GM23338 (cell line): ENCODE data around the gene HAGH. TPM values are rescaled to one million over a fixed set of nuclear protein-coding genes. Genes with fewer than 3 reads are reported as not detected.

Experiments
- ATAC-seq: fragments of 200-7000 bp; cut with Tn5 transposase; 3 replicates; pipeline ENCODE4 v1.9.1; 2020
- DNase-seq: peaks from one replicate; pipeline ENCODE4 v3.0.0-alpha.2; 2015; ENCODE audit warnings: low spot score
- H2AFZ ChIP-seq: fragments of 200-600 bp; sonication (generic); 2 replicates; pipeline ENCODE4 v1.8.0; 2016; ENCODE audit warnings: antibody characterized with exemption, mild to moderate bottlenecking, moderate library complexity
- H3F3A ChIP-seq: fragments of 200-600 bp; sonication (generic); replicated peaks from 2 replicates; pipeline ENCODE4 v1.8.0; 2017; ENCODE audit warnings: antibody characterized with exemption, mixed run types, low read depth
- H3K27ac ChIP-seq: fragments of 200-600 bp; sonication (generic); 2 replicates; pipeline ENCODE4 v1.6.1; 2016; ENCODE audit warnings: low read depth
- H3K27me3 ChIP-seq: fragments of 200-600 bp; sonication (generic); 2 replicates; pipeline ENCODE4 v1.8.0; 2016; ENCODE audit warnings: mild to moderate bottlenecking, mixed run types, moderate library complexity; ENCODE audit not compliant: insufficient read depth
- H3K36me3 ChIP-seq: fragments of 200-600 bp; sonication (generic); 2 replicates; pipeline ENCODE4 v1.8.0; 2016; ENCODE audit warnings: mild to moderate bottlenecking; ENCODE audit not compliant: insufficient read depth
- H3K4me1 ChIP-seq: fragments of 200-600 bp; sonication (generic); 2 replicates; pipeline ENCODE4 v1.8.0; 2016; ENCODE audit warnings: mild to moderate bottlenecking, moderate library complexity; ENCODE audit not compliant: insufficient read depth
- H3K4me2 ChIP-seq: fragments of 200-600 bp; sonication (generic); 2 replicates; pipeline ENCODE4 v1.7.1; 2017; ENCODE audit warnings: mixed run types
- H3K4me3 ChIP-seq: fragments of 200-600 bp; sonication (generic); 2 replicates; pipeline ENCODE4 v1.6.1; 2016; ENCODE audit warnings: mixed run types
- H3K79me2 ChIP-seq: fragments of 200-600 bp; sonication (generic); replicated peaks from 2 replicates; pipeline ENCODE4 v1.8.0; 2017; ENCODE audit warnings: mild to moderate bottlenecking; ENCODE audit not compliant: insufficient read depth
- H3K9me2 ChIP-seq: fragments of 200-600 bp; sonication (generic); 2 replicates; pipeline ENCODE4 v1.8.0; 2017; ENCODE audit not compliant: insufficient read depth
- H4K20me1 ChIP-seq: fragments of 200-600 bp; sonication (generic); replicated peaks from 2 replicates; pipeline ENCODE4 v1.8.0; 2017; ENCODE audit warnings: mild to moderate bottlenecking; ENCODE audit not compliant: insufficient read depth
- H3K27ac Mint-ChIP-seq: 2 replicates; pipeline ENCODE4 v1.8.0; 2020; ENCODE audit warnings: inconsistent platforms, mild to moderate bottlenecking, moderate library complexity, mixed read lengths
- H3K27me3 Mint-ChIP-seq: 3 replicates; pipeline ENCODE4 v1.8.0; 2022; ENCODE audit warnings: low read depth, mild to moderate bottlenecking, moderate library complexity, mixed read lengths, inconsistent platforms; ENCODE audit not compliant: insufficient read depth, poor library complexity
- H3K36me3 Mint-ChIP-seq: 3 replicates; pipeline ENCODE4 v1.8.0; 2021; ENCODE audit warnings: low read depth, mild to moderate bottlenecking, inconsistent platforms, moderate library complexity, mixed read lengths
- H3K4me1 Mint-ChIP-seq: 3 replicates; pipeline ENCODE4 v1.8.0; 2020; ENCODE audit warnings: mild to moderate bottlenecking, inconsistent platforms, mixed read lengths
- H3K4me3 Mint-ChIP-seq: 3 replicates; pipeline ENCODE4 v1.8.0; 2021; ENCODE audit warnings: moderate library complexity, mild to moderate bottlenecking, inconsistent platforms, mixed read lengths
- H3K9me3 Mint-ChIP-seq: 3 replicates; pipeline ENCODE4 v1.8.0; 2020; ENCODE audit warnings: moderate library complexity, mild to moderate bottlenecking, inconsistent platforms, mixed read lengths
- CTCF ChIP-seq, 2 experiments: fragments of 200-600 bp in 1 of 2; sonication (generic) in 1 of 2; conservative IDR thresholded peaks; 2 replicates each; pipeline versions ENCODE4 v1.5.1 to v1.6.1; 2016 to 2017; ENCODE audit warnings: antibody characterized with exemption in 2 of 2, low read depth in 2 of 2, mild to moderate bottlenecking in 2 of 2, moderate library complexity in 1 of 2
- ETS1 ChIP-seq: IDR thresholded peaks from 2 replicates; pipeline ENCODE4 v1.6.1; 2016; ENCODE audit warnings: antibody characterized with exemption
- EZH2phosphoT487 ChIP-seq: fragments of 200-600 bp; sonication (generic); IDR thresholded peaks from one replicate; pipeline ENCODE4 v1.8.1; 2018; ENCODE audit warnings: antibody characterized with exemption; ENCODE audit not compliant: unreplicated experiment
- NANOG ChIP-seq: IDR thresholded peaks from 2 replicates; pipeline ENCODE4 v1.6.1; 2016; ENCODE audit warnings: antibody characterized with exemption, borderline replicate concordance
- POLR2AphosphoS5 ChIP-seq: IDR thresholded peaks from 2 replicates; pipeline ENCODE4 v1.6.1; 2016; ENCODE audit warnings: antibody characterized with exemption, low read depth
- REST ChIP-seq: IDR thresholded peaks from one replicate; pipeline ENCODE4 v1.6.1; 2018; ENCODE audit warnings: antibody characterized with exemption; ENCODE audit not compliant: unreplicated experiment
- ZNF114 ChIP-seq: fragments of 250-450 bp; sonication (Bioruptor Pico); IDR thresholded peaks from 2 replicates; pipeline ENCODE4 v1.5.0; 2020; ENCODE audit warnings: mild to moderate bottlenecking, moderate library complexity
- polyA plus RNA-seq: library from polyadenylated mRNA; unstranded; fragments of >200 nt; fragmentation: Nextera tagmentation; extraction: Ambion mirVana; gene quantifications from 2 replicates; pipeline ENCODE4 v1.2.1, GENCODE V29; 2016
- total RNA-seq: library from RNA; depleted of rRNA; stranded (reverse); fragments of >200 nt; shearing (Covaris generic); gene quantifications from 2 replicates; pipeline ENCODE4 v1.2.3, GENCODE V29; 2014

Gene HAGH
- total and polyA plus RNA-seq, 2 experiments from 2014 or later, result 24.7 to 28.9 TPM

GRCh38 chr16:1810536-1810935, 16.1 kb downstream of the HAGH start (continued):
- TF ChIP-seq REST, result no peak
- no peak for TF ChIP-seq ETS1
- TF ChIP-seq EZH2phosphoT487, result no peak
- no peak for TF ChIP-seq ZNF114 (CRISPR knock-in tag)

- no peak overlapping the region for H3K4me2 ChIP-seq
- no peaks in the 10 kb centered on the region; the same call in 1 of the 2 replicates for H4K20me1 ChIP-seq
- Mint-ChIP-seq H3K4me3 (no peak overlapping the region), H3K27ac (no peak overlapping the region), H3K9me3 (peaks cover 9% of the 10 kb centered on the region; the same call in 2 of the 3 replicates), H3K36me3 (peaks cover 29% of the 10 kb centered on the region), H3K4me1 (no peaks in the 10 kb centered on the region), H3K27me3 (peaks cover 4% of the 10 kb centered on the region)
- no peak for DNase-seq
- no peaks in the 10 kb centered on the region for H3K4me1 ChIP-seq
- H3K9me2 ChIP-seq, result no peaks in the 10 kb centered on the region
- H3K79me2 ChIP-seq, result no peaks in the 10 kb centered on the region; the same call in 1 of the 2 replicates
- H3F3A ChIP-seq, result no peaks in the 10 kb centered on the region; the same call in 1 of the 2 replicates
- no peak overlapping the region for H3K4me3 ChIP-seq
- H2AFZ ChIP-seq, result no peak overlapping the region
- no peaks in the 10 kb centered on the region for H3K36me3 ChIP-seq
- no peak overlapping the region for H3K27ac ChIP-seq
- no peak for ATAC-seq
- no peaks in the 10 kb centered on the region for H3K27me3 ChIP-seq
- TF ChIP-seq NANOG (no peak), CTCF (conservative IDR thresholded peaks at IDR 0.05; ENCODE audit: low read depth in 2 of 2) (no peak), ETS1 (no peak), POLR2AphosphoS5 (no peak), REST (no peak)
Observed at GRCh38 chr16:1810106-1810505, 16.5 kb downstream of the HAGH start.
